Keratinocyte (primary cell): ENCODE data around the gene ABR. TPM values are rescaled to one million over a fixed set of nuclear protein-coding genes. Genes with fewer than 3 reads are reported as not detected.

Source experiments
- DNase-seq: peaks from one replicate; pipeline ENCODE4 v3.0.0-alpha.2; 2011; ENCODE audit warnings: low read depth, missing footprints, low spot score
- FAIRE-seq: peaks from 2 replicates; lab custom pipeline; 2011; peaks lifted over from hg19 to GRCh38; lab: Jason Lieb, UNC
- H2AFZ ChIP-seq: 2 replicates; pipeline ENCODE4 v1.6.0; 2012; ENCODE audit warnings: low read length, control low read depth, inconsistent platforms; ENCODE audit not compliant: control insufficient read depth
- H3K27ac ChIP-seq: 2 replicates; pipeline ENCODE4 v1.5.1; 2011; ENCODE audit warnings: low read length; ENCODE audit not compliant: control insufficient read depth, insufficient read depth
- H3K27me3 ChIP-seq: 3 replicates; pipeline ENCODE4 v1.6.0; 2011; ENCODE audit warnings: low read length; ENCODE audit not compliant: control insufficient read depth, insufficient read depth; ENCODE audit errors: extremely low read depth
- H3K36me3 ChIP-seq, 2 experiments: 2 replicates in 1 of 2; 3 replicates in 1 of 2; pipeline ENCODE4 v1.5.1; 2011; ENCODE audit warnings: low read length in 2 of 2, mild to moderate bottlenecking in 1 of 2; ENCODE audit not compliant: control insufficient read depth in 2 of 2, insufficient read depth in 2 of 2; ENCODE audit errors: extremely low read depth in 1 of 2
- H3K4me1 ChIP-seq: 3 replicates; pipeline ENCODE4 v1.5.1; 2011; ENCODE audit warnings: low read length; ENCODE audit not compliant: control insufficient read depth, insufficient read depth; ENCODE audit errors: extremely low read depth
- H3K4me2 ChIP-seq: 3 replicates; pipeline ENCODE4 v1.6.0; 2011; ENCODE audit warnings: low read depth, low read length; ENCODE audit not compliant: control insufficient read depth, insufficient read depth; ENCODE audit errors: extremely low read depth
- H3K4me3 ChIP-seq, 3 experiments: fragments of 200-600 bp in 1 of 3; sonication (generic) in 1 of 3; 2 replicates in 2 of 3; 3 replicates in 1 of 3; pipeline ENCODE4 v1.5.1; 2011 to 2016; ENCODE audit warnings: low read length in 3 of 3, mild to moderate bottlenecking in 3 of 3, control low read depth in 2 of 3, inconsistent platforms in 1 of 3, low read depth in 1 of 3, mixed read lengths in 1 of 3, mixed run types in 1 of 3, moderate library complexity in 1 of 3; ENCODE audit not compliant: control insufficient read depth in 2 of 3, insufficient read depth in 2 of 3; ENCODE audit errors: extremely low read depth in 1 of 3
- H3K79me2 ChIP-seq: 2 replicates; pipeline ENCODE4 v1.6.0; 2012; ENCODE audit warnings: low read length; ENCODE audit not compliant: control insufficient read depth, insufficient read depth
- H3K9ac ChIP-seq: 3 replicates; pipeline ENCODE4 v1.6.0; 2011; ENCODE audit warnings: low read length; ENCODE audit not compliant: control insufficient read depth, insufficient read depth; ENCODE audit errors: extremely low read depth
- H3K9me1 ChIP-seq: 3 replicates; pipeline ENCODE4 v1.6.0; 2011; ENCODE audit warnings: low read length; ENCODE audit not compliant: control insufficient read depth, insufficient read depth; ENCODE audit errors: extremely low read depth
- H3K9me3 ChIP-seq: 2 replicates; pipeline ENCODE4 v1.5.1; 2012; ENCODE audit warnings: low read depth, low read length; ENCODE audit not compliant: control insufficient read depth
- H4K20me1 ChIP-seq: 3 replicates; pipeline ENCODE4 v1.6.0; 2011; ENCODE audit warnings: low read length; ENCODE audit not compliant: control insufficient read depth, insufficient read depth; ENCODE audit errors: extremely low read depth
- EZH2 ChIP-seq: IDR thresholded peaks from one replicate; pipeline ENCODE4 v1.6.1; 2012; ENCODE audit warnings: inconsistent platforms, mild to moderate bottlenecking, low read length, moderate library complexity
- dilution Hi-C: fragments of 300-500 bp; cut with MboI; formaldehyde crosslinking; loops from one replicate; pipeline ENCODE4 v1.7.0; 2020; ENCODE audit warnings: low sequenced_read_pairs; ENCODE audit not compliant: extremely low pct_ligation_motif_present
- polyA plus RNA-seq, 5 experiments: library from polyadenylated mRNA; depleted of rRNA in 3 of 5; stranded (reverse) in 3 of 5; stranded (forward) in 1 of 5; unstranded in 1 of 5; fragments of >200 nt; gene quantifications; 1 replicate in 1 of 5; 2 replicates in 3 of 5; 3 replicates in 1 of 5; pipeline versions ENCODE4 v1.2.1 to v1.2.3, GENCODE V29; 2011 to 2012; ENCODE audit warnings: missing spikeins in 2 of 5, low read depth in 1 of 5, low replicate concordance in 1 of 5
- TF ChIP-seq, protein P1 (sequence below), 3 experiments: IDR thresholded peaks in 1 of 3; conservative IDR thresholded peaks in 1 of 3; optimal IDR thresholded peaks in 1 of 3; 2 replicates in 2 of 3; 3 replicates in 1 of 3; pipeline versions ENCODE3 to v1.5.1; 2011; ENCODE audit warnings: low read length in 3 of 3, mild to moderate bottlenecking in 3 of 3, moderate library complexity in 2 of 3, control low read depth in 1 of 3, inconsistent platforms in 1 of 3; ENCODE audit not compliant: insufficient read depth in 2 of 3; ENCODE audit errors: extremely low read depth in 1 of 3

Gene ABR
- polyA plus RNA-seq, 1 donor (not counting 4 experiments of a cell fraction or from before 2014, with no cell fraction given) = 17.3 TPM

DNA sequence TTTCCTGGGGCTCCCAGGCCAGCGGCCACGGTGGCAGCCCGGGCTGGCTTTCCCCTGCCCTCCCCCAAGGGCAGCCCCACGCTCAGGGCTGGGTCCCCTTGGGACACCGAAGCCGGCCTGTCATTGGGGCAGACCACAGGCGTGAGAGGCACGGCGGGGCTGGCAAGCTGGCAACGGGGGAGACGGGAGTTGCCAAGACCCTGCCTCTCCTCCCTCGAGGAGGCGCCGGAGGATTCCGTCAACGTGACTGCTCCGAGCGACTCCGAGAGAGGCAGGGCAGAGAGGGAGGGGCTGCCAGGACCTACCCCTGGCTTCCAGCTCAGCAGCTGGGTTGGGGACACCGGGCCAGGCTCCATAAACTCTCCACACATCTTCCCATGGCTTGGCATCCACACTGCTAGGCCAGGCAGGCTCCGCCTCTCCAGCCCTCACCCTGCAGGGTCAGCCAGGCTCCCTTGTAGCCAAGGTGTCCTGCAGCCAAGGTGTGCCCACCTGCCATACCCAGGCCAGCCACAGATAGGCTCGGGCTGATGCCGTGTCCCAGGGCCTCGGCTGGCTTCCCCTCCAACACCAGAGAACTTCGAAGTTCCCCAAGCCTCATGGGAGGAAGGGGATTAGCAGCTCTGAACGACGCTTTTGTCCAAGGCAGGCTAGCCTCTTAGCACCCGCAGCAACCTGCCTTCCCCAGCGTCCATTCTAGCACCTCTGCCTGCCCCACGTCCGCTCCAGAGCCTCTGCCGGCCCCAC, 157.3 kb downstream of the ABR start:
- H3K36me3 ChIP-seq = no peaks in the 10 kb centered on the region
- dilution Hi-C loops = no loop called here
- DNase-seq = no peak
- H3K27me3 ChIP-seq = no peaks in the 10 kb centered on the region
- no peak overlapping the region for H3K4me2 ChIP-seq
- no peaks in the 10 kb centered on the region for H3K9me3 ChIP-seq
- TF ChIP-seq, protein P1, sequence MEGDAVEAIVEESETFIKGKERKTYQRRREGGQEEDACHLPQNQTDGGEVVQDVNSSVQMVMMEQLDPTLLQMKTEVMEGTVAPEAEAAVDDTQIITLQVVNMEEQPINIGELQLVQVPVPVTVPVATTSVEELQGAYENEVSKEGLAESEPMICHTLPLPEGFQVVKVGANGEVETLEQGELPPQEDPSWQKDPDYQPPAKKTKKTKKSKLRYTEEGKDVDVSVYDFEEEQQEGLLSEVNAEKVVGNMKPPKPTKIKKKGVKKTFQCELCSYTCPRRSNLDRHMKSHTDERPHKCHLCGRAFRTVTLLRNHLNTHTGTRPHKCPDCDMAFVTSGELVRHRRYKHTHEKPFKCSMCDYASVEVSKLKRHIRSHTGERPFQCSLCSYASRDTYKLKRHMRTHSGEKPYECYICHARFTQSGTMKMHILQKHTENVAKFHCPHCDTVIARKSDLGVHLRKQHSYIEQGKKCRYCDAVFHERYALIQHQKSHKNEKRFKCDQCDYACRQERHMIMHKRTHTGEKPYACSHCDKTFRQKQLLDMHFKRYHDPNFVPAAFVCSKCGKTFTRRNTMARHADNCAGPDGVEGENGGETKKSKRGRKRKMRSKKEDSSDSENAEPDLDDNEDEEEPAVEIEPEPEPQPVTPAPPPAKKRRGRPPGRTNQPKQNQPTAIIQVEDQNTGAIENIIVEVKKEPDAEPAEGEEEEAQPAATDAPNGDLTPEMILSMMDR (optimal IDR thresholded peaks at IDR 0.05 in 1 of 3, IDR thresholded peaks at IDR 0.05 in 1 of 3, conservative IDR thresholded peaks at IDR 0.05 in 1 of 3; ENCODE audit: extremely low read depth in 1 of 3, insufficient read depth in 2 of 3, low read length in 3 of 3) = no peak
- no peak for TF ChIP-seq EZH2
- no peaks in the 10 kb centered on the region for H3K4me1 ChIP-seq
- H3K9ac ChIP-seq = no peak overlapping the region
- H3K9me1 ChIP-seq = no peaks in the 10 kb centered on the region
- H3K27ac ChIP-seq = no peak overlapping the region
- FAIRE-seq = no peak
- no peaks in the 10 kb centered on the region for H4K20me1 ChIP-seq
- H2AFZ ChIP-seq = no peak overlapping the region
- H3K79me2 ChIP-seq = no peaks in the 10 kb centered on the region
- no peak overlapping the region for H3K4me3 ChIP-seq

DNA sequence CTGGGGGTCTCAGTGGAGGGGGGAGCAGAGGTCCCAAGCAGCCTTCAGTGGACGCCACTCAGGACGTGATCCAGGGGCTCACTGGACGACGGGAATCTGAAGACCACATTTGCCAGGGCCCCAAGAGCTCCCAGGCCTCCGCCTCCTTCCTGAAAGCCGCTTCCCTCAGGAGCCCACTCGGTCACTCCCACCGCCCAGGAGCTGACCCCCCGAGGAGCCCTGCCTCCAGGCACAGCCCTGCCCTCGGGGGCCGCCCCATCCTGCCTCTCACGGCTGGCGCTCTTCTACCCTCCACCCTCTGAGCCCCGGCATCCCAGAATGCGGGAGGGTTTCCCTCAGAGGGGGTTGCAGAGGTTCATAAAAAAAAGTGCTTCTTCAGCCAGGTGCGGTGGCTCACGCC, 158.6 kb downstream of the ABR start:
- no peaks in the 10 kb centered on the region for H3K27me3 ChIP-seq
- no peak overlapping the region for H3K9ac ChIP-seq
- H3K4me1 ChIP-seq = no peaks in the 10 kb centered on the region
- H4K20me1 ChIP-seq = no peaks in the 10 kb centered on the region
- no peak overlapping the region for H2AFZ ChIP-seq
- no peaks in the 10 kb centered on the region for H3K79me2 ChIP-seq
- TF ChIP-seq, protein P1 (optimal IDR thresholded peaks at IDR 0.05 in 1 of 3, IDR thresholded peaks at IDR 0.05 in 1 of 3, conservative IDR thresholded peaks at IDR 0.05 in 1 of 3; ENCODE audit: extremely low read depth in 1 of 3, insufficient read depth in 2 of 3, low read length in 3 of 3) = no peak
- TF ChIP-seq EZH2 = no peak
- H3K36me3 ChIP-seq = no peaks in the 10 kb centered on the region
- DNase-seq (no peak), FAIRE-seq (no peak)
- dilution Hi-C loops = no loop called here
- H3K27ac ChIP-seq = no peak overlapping the region
- H3K4me2 ChIP-seq = no peak overlapping the region
- no peak overlapping the region for H3K4me3 ChIP-seq
- no peaks in the 10 kb centered on the region for H3K9me3 ChIP-seq
- H3K9me1 ChIP-seq = no peaks in the 10 kb centered on the region
